Activated CD4-positive, alpha-beta T cell treated with anti-CD3 and anti-CD28 coated beads, Interleukin-2, Interleukin-6, amounts not matched to agents 100 ng/mL and 50 ng/mL, durations not matched to agents 16 hours and 8 hours (primary cell): ENCODE results near the gene DNAJC16.
"Not testable (repeated sequence)": the region's sequence is repeated elsewhere in the genome, so short reads cannot be mapped to it uniquely, and the experiment has no call there.

Experiments
- DNase-seq: peaks from one replicate; pipeline ENCODE4 v3.0.0-alpha.2; 2020

Gene DNAJC16

DNA sequence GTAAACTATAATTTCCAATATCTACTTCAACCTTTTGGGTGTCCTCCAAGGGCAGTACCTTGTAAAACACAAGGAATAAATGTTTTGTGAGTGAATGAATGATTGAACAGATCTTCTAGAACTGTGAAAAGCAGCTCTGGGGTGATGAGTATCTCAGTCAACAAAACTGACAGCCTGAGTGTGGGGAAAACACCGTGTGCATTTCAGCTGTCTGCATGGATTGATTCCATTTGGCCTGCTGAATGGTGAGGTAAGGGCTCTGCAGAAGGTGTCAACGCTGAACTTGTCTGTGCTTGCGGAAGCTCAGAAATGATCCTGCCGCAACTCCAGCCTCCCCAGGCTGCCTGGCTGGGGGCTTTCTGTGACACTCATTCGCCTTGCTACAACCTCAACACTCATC is 65.6 kb downstream of the DNAJC16 start:
- no peak for DNase-seq

DNA sequence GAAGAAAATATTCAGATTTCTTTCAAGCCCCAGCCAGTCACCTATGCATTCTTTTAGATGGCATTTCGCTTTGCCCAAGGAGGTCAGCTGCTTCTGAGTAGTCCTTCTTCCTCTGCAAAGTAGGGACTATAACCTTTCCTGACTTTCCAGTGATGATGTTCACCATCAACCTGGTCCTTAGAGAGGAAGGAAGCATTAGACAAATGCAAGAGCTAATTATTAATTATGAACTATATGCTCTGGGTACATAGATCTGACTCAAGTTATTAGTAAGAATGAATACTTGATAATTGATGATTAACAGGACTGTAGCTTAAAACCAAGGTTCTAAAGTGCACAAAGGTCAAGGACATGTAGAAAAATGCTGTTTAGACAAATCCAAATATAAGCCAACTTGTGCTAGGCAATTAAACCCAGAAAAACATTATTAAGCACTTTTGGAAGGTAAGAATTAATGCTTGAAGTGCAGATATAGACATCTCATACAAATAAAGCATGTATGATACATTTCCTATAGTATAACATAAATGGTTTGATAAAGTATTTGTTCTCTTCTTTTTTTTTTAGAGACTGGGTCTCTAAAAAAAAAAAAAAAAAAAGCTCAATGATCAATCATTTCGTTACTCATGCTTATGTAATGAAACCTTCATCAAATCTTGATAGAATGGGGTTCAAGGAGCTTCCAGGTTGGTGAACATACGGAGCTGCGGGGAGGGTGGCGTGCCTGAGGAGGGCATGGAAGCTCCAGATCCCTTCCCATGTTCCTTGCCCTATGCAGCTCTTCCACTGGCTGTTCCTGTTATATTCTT is 69.4 kb downstream of the DNAJC16 start:
- DNase-seq, result no peak

DNA sequence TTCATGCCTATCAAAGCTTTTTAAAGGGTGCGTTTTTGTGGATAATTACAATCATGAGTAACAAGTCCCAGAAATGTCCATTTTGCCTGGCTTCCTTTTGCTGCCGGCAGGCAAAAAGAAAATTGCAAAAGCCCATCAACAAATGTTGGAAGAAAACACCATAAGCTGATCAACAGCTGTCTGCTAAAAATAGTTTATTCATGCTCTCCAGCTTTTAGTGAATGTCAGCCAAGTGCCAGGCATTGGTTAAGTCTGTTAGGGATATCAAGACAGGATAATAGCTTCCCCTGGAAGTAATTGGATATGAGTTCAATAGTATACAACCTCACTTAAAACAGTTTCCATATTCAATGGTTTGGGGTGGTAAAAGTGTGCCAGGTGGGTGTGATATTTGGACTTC is 71.8 kb downstream of the DNAJC16 start:
- DNase-seq, result no peak

DNA sequence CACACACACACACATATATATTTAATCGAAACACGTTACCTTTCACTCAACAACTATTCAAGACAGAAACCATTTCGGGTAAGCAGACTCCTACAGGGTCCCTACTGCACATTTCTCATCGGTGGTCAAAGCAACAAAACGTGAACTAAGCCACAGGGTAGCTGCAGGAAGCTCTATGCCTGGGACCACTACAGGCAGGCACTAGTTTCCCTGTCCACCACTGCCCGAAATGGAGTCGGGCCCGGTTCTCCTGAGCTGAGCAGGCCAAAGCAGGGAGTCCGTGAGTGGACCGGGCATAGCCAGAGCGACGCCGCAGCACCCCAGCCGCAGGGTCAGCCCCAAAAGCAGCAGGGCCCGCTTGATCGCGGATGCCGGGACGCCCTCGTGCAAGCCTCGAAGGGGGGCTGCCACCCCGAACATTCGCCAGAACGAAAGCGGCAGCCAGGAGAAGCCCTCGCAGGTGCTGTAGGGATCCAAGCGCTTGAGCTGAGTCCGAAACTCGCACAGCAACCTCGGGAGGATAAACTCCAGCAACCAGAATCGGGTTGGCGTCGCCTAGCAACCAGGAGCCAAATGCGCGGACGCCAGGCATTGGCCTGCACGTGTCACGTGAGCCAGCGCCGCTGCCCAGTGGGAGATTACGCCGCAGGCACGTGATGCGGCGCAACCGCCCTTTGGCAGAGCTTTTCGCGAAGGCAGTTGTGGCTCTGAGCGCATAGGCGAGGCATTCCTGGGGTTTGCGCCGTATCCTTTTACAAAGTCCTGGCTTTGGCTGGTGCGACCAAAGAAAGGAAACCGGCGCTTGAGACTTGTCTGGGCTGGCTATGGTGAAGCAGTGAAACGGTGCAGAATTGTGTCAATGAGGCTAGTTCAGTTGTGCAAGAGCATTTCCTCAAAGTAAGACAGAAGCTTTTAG is 76.7 kb downstream of the DNAJC16 start:
- peak; percentile 93 for DNase-seq

DNA sequence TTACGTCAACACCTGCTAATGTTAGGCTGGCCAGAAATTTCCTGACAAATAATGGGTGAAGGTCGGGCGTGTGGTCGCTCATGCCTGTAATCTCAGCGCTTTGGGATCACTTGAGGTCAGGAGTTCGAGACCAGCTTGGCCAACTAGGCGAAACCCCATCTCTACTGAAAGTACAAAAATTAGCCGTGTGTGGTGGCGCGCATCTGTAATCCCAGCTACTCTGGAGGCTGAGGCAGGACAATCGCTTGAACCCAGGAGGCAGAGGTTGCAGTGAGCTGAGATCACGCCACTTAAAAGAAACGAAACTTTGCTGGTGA is 77.3 kb downstream of the DNAJC16 start:
- not testable (repeated sequence) for DNase-seq

DNA sequence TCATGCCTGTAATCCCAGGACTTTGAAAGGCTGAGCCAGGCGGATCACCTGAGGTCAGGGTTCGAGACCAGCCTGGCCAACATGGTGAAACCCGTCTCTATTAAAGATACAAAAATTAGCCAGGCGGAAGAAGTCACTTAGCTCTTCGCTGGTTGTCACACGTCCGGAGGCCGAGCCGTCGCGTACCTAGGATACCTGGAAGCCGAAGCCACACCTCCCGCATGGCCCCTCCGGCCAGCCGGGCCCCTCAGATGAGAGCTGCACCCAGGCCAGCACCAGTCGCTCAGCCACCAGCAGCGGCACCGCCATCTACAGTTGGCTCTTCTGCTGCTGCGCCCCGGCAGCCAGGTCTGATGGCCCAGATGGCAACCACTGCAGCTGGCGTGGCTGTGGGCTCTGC is 77.8 kb downstream of the DNAJC16 start:
- not testable (repeated sequence) for DNase-seq

DNA sequence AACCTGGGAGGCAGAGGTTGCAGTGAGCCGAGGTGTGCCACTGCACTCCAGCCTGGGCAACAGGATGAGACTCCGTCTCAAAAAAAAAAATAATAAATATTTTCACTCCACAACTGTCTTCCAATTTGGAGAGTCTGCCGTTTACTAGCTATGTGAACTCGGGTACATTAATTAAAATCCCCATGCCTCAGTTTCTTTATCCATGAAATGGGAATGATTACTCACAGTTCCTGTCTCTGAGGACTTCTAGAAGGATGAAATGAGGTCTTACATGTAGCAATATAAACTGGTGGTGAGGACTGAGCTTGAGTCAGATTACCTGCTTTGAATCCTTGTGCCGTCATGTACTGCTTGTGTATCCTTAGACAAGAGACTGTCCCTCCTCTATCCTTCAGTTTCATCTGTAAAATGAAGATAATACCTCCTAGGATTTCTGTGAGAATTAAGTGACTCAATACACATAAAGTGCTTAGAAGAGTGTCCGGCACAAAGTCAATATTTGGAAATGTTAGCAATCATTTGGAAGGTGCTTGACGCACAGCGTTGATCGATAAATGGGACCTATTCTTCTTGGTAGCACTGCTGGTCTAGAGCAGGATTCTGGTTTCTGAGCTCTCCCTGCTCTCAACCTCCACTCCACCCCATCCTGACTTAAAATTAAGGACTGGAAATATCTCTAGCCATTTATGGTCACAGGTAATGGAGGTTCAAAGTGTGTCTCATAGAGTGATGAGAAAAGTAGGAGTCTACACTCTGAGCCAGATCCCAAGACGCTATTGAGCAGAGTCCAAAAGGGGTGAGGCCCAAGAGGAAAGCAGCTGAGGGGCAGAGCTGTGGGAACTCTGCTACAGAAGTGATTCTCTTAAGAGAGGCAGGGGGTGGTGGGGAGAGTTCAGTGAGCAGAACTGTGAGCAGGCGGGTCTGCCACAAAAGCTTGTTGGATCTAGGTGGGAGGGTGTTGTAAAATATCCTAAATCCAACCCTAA is 79.0 kb downstream of the DNAJC16 start:
- no peak for DNase-seq

DNA sequence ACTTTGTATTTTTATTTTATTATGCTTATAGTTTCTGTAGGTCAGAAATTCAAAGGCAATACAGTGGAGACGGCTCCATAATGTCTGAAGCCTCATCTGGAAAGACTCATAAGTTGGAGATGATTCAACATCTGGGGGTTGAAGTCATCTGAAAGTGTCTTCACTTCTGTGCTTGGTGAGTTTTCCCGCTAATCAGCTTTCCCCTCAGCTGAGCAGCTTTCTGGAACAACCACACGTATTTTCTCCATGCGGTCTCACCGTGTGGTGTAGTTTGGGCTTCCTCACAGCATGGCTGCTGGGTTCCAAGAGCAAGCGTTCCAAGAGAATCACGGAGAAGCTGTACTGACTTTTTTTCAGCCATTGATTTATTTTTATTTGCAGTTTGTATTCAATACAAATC is 83.0 kb downstream of the DNAJC16 start:
- no peak for DNase-seq

DNA sequence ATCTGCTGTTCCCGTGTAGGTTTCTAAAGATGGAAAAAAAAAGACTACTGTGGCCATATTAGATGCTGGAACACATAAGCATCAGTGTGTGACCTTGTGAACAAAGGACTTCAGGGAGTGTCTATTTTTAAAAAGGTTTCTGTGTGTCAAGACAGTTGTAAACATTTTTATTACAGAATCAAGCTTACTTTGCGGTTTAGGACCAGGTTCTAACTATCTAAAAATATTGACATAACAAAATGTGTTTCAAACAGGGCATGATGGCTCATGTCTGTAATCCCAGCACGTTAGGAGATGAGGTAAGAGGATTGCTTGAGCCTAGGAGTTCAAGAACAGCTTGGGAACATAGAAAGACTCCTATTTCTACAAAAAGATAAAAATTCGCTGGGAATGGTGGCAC is 83.5 kb downstream of the DNAJC16 start:
- DNase-seq, result no peak

DNA sequence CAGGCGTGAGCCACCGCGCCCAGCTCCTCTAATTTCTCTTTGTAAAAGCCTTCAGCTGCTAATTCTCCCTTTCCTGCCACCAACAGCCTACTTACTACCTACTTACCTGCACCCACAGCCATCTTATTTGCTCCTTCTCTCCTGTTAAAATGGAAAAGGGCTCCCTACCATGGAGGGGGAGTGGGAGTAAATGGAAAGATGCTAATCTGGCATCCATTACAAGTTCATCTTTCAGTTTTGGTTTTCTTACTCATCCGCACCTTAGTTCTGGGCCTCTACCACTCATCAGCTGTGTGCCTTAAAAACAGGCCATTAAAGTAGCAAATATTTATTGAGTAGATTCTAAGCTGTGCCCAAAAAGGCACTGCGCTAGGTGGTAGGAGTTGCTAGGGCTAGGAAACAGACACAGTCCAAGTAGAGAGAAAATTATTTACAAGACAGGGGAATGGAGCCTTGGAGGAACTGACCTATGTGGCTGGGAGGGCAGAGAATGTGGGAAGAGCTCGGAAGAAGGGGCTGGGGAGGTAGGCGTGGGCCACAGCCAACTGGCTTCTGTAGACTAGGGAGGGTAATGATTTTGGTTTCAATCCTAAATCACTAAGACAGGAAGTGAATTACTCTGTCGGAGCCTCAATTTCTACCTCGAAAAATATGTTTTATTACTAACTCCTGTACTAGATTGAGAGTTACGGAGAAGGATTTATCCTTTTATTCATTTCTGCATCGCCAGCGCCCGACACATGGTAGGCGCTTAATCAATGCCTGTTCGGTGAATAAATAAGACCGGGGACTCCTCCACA is 89.9 kb downstream of the DNAJC16 start:
- peak; percentile 9 for DNase-seq

DNA sequence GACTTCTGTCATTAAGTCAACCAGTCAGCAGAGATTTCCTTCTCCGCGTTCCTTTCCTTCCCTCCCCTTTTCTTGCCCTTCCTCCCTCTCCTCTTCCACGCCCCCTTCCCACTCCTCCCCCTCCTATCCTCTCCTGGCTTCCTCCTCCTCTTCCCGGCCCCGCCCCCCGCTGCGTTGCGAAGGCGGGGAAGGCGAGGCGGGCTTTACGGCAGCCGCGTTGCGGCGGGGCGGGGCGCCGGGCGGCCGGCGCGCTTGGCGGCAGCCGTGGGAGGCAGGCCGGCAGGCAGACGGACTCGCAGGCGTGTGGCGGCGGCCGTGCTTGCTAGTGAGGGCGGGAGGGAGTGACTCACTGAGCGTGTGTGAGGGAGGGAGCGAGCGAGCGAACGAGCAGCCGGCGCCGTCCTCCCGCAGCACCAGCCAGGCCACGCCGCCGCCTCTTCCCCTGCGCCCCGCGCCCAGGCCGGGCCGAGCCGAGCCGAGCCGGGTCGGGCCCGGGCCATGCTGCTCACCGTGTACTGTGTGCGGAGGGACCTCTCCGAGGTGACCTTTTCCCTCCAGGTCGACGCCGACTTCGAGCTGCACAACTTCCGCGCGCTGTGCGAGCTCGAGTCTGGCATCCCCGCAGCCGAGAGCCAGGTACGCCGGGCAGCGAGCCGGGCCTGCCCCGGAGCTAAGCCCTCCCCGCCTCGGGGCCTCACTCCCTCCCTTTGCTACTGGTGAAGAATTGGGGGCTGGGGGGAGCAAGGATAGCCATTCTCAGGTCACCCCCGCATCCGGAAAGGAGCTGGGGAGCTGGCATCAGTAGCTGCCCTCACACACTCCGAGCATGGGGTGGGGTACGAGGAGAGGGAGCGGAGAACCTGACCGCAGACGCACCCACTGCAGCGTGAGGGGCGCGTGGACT is 90.8 kb downstream of the DNAJC16 start, which contains the start of gene DDI2:
Gene DDI2 (plus strand): TSS at position 286 of the 904 bp plus-strand sequence. CDS start 213 bp downstream, at position 499.
- peak; percentile 97 for DNase-seq

DNA sequence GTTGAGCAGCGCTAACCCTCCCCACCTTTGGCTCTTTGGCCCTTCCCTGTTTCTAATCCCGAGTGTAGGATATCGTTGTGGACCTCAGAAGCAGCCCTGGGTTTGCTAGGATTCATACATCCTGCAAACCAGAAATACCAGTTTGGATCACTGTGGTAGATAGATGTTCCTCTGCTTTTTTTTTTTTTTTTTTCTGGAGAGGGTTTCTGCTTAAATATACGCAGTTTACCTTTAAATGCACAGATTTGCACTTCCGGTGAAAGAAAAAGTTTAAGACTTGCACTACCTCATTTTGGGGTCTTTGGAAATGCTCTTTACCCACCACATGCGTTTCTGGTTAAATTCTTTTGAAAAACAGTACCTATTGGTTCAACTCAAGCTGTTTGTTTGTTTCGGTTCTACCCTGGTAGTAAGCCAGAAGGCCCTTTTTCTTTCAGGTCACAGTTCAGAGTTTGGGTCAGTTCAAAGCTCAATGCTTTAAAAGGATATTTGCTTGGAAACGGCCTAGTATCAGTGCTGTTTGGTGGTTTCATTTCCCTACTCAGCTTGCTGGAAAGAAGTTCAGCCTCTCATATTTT is 91.5 kb downstream of the DNAJC16 start:
- peak; percentile 33 for DNase-seq

DNA sequence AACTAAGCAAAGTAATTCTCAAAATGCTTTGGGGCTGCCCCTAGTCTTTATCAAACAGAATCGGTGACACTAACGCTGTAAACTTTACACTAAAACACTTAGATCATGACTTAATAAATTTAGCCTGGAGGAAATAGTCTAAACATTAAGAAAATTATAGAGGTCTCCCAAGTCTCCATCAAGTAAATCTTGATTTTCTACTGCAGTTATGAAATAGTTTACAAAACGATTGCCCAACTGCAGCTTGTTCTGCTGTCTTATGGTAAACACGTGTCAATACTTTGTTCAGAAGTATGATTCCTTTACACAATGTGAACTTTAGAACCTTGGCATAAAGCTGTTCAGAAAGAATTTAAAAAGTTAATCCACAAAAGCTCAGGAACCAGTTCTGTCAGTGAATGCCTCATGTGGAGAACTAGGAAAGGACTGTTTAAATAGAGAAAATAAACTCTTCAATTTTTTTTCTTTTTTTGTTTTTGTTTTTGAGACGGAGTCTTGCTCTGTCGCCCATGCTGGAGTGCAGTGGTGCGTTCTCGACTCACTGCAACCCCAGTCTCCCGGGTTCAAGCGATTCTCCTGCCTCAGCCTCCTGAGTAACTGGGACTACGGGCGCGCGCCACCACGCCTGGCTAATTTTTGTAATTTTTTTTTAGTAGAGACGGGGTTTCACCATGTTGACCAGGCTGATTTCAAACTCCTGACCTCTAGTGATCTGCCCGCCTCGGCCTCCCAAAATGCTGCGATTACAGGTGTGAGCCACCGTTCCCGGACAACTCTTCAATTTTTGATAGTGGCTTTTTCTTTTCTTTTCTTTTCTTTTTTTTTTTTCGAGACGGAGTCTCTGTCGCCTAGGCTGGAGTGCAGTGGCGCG is 92.2 kb downstream of the DNAJC16 start:
- DNase-seq, result no peak

DNA sequence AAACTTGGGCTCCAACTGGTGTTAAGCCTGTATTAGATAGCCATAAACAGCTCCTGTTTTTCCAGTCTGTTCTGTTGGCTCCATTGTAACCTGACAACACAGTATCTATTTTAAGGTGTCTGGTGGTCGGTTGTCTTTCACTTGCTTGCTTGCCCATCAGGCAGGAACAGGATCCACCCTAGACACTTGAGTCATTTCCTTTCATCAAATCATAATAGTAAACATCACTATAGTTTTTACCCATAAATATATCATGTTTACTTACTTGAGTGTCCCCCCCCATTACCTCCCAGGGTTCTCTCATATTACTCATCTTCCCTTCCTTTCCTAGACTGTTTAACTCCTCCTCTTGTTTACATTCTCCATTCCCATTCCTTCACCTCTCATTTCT is 93.5 kb downstream of the DNAJC16 start:
- peak; percentile 33 for DNase-seq

DNA sequence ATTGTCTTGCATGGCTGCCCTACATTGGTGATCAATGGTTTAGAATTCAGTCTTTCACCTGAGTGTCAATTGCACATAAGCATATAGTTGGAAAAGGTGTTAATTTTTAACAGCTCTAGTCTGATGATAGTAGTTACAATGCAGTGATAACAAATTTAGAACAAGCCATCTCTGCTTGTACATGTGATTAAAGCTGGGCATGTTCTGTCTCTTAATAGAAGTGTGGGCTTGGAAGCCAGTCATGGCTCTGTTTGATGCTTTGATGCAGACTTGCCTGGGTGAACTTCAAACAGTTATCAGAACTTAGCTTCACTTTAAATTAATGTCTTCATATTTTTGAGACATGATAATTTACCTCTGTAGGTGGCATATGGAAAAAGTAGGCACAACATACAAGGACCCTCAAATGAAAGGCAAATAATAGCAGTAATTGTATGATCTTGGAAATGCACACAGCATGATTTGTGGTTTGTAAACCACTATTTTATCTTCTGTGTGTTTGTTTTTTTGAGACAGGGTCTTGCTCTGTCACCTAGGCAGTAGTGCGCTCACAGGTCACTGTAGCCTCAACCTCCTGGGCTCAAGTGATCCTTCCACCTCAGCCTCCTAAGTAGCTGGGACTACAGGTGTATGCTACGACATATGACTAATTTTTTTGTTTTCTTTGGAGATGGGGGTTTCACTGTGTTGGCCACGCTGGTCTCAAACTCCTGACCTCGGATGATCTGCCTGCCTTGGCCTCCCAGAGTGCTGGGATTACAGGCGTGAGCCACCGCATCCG is 94.4 kb downstream of the DNAJC16 start:
- no peak for DNase-seq

DNA sequence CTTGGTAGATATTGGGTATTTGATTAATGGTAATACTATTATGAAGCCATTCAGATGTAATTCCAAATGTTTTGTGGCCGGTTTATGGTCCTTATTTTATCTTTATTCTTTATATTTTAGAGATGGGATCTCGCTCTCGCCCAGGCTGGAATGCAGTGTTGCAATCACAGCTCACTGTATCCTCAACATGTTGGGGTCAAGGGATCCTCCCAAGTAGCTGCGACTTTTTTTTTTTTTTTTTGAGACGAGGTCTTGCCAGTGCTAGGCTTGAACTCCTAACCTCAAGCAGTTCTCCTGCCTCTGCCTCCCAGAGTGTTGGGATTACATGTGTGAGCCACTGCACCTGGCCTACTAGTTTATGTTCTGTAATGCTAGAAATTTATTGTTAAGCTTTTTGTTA is 95.3 kb downstream of the DNAJC16 start:
- DNase-seq, result no peak

DNA sequence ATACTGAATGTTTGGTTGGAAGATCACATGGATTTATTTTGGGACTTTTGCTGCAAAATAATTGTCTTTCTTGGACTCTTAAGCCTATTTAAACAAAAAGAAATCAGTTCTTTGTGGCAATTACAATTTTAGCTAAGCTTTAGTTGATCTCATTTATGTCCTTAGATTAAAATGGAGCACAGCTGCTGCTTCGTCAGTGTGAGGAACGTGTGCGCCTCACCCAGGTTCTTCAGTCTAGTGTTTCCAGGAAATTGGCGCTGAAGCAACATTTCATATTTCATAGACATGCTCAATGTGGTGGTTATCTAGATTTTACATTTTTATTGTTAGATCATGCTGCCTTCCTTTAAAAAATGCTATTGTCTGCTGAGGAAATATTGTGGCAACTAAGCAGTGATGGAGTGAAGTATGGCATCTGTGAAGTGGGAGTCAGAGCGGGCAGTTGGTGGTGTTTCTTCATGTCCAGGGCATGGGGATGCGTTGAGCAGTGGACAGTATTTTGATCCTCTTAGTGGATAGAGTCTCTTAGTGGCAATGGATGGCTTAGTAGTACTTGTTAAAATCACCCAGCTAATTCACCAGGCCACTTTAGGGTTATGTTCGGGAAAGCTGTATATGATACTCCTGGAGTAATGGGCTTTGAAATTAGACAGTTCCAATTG is 96.2 kb downstream of the DNAJC16 start:
- no peak for DNase-seq

DNA sequence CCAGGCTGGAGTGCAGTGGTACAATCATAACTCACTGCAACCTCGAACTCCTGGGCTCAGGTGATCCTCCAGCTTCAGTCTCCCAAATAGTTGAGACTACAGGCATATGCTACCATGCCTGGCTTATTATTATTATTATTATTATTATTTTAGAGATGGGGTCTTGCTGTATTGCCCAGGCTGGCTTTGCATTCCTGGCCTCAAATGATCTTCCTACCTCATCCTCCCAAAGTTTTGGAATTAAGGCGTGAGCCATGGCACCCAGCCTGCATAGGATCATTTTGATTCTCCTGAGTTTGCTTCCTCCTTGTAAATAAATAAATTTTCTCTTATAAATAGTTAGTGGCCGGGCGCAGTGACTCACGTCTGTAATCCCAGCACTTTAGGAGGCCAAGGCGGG is 96.8 kb downstream of the DNAJC16 start:
- no peak for DNase-seq
